NB4 (cell line): ENCODE data around the gene WDR35.

Experiments
- CTCF ChIP-seq: IDR thresholded peaks from one replicate; pipeline ENCODE4 v1.5.1; 2012; ENCODE audit warnings: low read depth, low read length
- MYC ChIP-seq: IDR thresholded peaks from 2 replicates; pipeline ENCODE4 v1.6.1; 2011; ENCODE audit warnings: low read depth, low read length
- POLR2A ChIP-seq: IDR thresholded peaks from 2 replicates; pipeline ENCODE4 v1.6.1; 2011; ENCODE audit warnings: mild to moderate bottlenecking; ENCODE audit not compliant: insufficient read length; ENCODE audit errors: extremely low read depth

DNA sequence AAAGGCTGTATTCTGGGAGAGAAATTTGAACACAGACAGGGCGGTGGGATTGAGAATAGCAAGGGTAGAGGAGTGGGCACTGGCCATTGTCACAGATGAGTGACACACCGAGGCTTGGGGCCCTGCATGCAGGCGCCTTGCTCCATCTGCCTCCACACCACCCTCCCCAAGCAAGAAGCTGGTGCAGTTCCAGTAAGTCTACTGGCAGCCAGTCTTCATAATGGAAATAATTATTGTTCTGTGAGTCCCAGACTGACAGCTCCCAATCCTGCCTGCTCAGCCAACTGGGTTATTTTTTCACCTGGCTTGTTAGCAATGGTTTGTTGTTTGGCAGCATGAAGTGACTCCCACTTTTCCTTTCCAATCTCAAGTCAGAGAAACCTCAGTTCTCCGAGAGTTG, 101.1 kb downstream of the WDR35 start:
- no peak for TF ChIP-seq MYC
- TF ChIP-seq CTCF, result no peak
- no peak for TF ChIP-seq POLR2A
